Measurements from ENCODE around the gene MSN.

- TF ChIP-seq POLR2AphosphoS5 (IDR thresholded peaks at IDR 0.05) (no peak), EZH2 (IDR thresholded peaks at IDR 0.05; ENCODE audit: borderline replicate concordance, insufficient read depth, low read length, poor library complexity, severe bottlenecking) (no peak)
Observed at GRCh38 chrX:65643531-65644052, 23.9 kb upstream of the MSN start.
